GM10266 (cell line): ENCODE data around the gene PCP4L1.

Source experiments
- DNase-seq: peaks from one replicate; pipeline ENCODE4 v3.0.0; 2012; ENCODE audit errors: extremely low spot score
- TF ChIP-seq, protein P1 (sequence below): IDR thresholded peaks from 2 replicates; pipeline ENCODE4 v1.5.1; 2012; ENCODE audit warnings: mild to moderate bottlenecking, low read depth; ENCODE audit not compliant: control insufficient read depth, insufficient read depth; ENCODE audit errors: missing control alignments

The PCP4L1 gene

DNA sequence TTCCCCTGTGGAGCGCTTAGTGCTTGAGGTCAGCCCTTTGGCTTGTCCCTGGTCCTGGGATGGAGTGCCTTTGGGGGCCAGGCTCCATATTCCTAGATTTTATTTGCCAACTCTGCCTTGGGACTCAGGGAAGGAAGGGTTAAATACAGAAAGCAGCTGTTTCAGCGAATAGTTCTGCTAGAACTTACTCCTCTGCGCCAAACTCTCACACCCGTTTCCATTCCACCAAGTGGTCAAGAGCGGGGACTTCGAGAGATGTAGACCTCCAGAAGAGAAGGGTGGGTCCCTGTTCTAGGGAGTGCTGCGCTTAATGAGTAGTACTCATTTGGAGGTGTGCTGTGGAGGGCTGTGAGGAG, 33.4 kb upstream of the PCP4L1 start:
- TF ChIP-seq, protein P1, sequence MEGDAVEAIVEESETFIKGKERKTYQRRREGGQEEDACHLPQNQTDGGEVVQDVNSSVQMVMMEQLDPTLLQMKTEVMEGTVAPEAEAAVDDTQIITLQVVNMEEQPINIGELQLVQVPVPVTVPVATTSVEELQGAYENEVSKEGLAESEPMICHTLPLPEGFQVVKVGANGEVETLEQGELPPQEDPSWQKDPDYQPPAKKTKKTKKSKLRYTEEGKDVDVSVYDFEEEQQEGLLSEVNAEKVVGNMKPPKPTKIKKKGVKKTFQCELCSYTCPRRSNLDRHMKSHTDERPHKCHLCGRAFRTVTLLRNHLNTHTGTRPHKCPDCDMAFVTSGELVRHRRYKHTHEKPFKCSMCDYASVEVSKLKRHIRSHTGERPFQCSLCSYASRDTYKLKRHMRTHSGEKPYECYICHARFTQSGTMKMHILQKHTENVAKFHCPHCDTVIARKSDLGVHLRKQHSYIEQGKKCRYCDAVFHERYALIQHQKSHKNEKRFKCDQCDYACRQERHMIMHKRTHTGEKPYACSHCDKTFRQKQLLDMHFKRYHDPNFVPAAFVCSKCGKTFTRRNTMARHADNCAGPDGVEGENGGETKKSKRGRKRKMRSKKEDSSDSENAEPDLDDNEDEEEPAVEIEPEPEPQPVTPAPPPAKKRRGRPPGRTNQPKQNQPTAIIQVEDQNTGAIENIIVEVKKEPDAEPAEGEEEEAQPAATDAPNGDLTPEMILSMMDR, result no peak
- no peak for DNase-seq

DNA sequence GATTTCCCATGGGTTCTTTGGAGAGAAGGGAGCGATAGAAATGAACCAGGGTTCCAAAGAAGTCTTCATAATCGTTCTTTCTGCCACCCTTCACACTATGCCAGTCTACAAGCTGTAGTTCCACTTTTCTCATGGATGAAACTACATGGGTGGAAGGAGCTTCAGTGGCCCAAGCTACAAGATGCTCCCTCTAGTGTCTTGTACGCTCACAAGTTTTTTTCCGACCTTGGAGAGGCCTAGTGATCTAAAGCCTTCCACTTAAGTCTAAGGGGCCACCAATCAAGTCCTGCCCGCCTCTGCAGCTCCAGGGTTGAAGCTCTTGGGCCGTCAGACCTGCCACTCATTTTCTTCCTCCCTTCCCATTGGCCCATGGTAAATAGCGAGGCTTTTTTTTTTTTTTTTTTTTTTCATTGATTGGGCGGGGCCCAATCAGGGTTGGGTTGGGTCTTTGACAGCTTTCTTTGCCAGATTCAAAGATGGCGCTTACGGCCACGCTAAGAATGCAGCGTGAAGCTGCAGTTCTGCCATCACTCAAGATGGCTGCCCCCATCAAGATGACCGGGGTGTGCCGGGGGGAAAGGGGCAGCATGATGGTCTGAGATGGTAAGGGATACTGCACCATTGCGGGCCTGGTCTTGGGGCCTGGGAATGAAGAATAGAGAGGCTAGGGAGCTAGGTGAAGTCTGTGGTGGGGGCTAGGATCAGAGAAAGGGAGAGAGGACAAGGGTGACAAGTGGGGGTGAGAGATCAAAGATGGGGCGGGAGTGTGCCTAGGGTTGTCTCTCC, 32.8 kb upstream of the PCP4L1 start, which contains the start of gene TOMM40L:
Gene TOMM40L (plus strand): TSS at position 527 of the 786 bp plus-strand sequence. CDS start 430 bp downstream, outside the sequence.
- TF ChIP-seq, protein P1, result peak; percentile 71
- peak; percentile 92 for DNase-seq

DNA sequence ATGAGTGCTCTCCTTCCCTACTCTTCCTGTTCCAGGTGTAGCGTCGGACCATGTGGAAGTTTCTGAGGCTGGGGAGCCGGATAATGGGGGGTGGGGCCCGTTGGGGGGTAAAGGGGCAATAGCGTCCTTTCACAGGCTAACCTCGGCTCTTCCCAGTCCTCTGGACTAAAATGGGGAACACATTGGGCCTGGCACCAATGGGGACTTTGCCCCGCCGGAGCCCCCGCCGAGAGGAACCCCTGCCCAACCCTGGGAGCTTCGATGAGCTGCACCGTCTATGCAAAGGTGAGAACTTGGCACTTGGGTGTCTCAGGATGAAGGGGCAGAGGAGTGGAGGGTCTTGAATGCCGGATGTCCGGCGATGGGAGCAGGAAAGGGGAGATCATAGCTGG, 32.2 kb upstream of the PCP4L1 start:
- DNase-seq, result no peak
- TF ChIP-seq, protein P1, result no peak

DNA sequence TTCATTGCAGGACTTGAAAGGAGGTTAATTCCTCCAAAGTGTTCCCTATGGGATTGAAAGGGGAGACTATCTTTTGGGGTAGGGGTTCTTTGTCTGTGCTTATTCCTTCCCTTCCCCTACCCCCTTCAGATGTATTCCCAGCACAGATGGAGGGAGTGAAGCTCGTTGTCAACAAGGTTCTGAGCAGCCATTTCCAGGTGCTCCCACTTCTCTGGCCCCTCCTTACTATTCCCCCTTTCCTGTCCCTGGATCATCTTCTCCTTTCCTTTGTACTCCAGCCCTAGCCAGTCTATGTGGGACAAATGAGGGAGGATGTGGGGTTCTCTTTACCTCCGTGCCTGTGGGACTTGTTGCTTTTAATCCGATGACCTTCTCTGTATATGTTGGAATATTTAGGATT, 31.8 kb upstream of the PCP4L1 start:
- TF ChIP-seq, protein P1, result no peak
- no peak for DNase-seq

DNA sequence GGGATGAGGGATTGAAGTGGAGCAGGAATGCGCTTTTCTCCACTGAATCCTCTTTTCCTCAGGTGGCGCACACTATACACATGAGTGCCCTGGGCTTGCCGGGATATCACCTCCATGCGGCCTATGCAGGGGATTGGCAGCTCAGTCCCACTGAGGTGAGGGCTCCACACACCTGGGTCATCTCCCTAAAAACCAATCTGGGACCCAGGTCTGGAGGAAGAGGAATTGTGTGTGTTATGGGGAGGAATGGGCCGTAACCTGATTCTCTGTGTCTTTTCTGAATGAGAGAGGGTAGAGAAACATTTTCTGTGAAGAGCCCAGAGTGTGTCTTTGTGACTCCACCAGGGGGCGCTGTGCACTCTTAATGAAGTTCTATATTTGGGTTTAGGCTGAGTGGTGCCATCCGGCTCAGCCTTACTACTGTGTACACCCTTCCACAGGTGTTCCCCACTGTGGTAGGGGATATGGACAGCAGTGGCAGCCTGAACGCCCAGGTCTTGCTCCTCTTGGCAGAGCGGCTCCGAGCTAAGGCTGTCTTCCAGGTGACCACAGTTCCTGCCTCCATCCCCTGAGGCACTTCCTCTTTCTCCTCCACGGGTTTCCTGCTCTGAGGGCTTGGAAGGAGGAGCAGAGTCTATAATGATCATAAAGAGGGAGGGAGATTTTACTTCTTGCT, 31.2 kb upstream of the PCP4L1 start:
- TF ChIP-seq, protein P1, result peak; percentile 82
- peak; percentile 77 for DNase-seq

DNA sequence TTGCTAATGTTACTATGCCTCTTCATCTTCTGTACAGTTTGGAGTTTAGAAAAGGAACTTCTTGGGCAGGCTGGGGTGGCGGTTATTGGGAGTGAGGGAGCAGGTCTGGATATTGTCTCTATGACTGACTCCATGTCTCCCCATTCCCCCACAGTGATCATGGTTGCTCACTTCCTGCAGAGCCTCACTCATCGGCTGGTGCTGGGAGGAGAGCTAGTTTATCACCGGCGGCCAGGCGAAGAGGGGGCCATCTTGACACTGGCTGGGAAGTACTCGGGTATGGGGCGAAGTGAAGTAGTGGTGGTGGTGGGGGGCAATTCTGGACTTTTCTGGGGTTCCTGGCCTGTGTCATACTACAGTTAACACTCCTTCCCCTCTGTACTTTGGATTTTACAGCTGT, 30.5 kb upstream of the PCP4L1 start:
- DNase-seq, result no peak
- TF ChIP-seq, protein P1, result no peak

DNA sequence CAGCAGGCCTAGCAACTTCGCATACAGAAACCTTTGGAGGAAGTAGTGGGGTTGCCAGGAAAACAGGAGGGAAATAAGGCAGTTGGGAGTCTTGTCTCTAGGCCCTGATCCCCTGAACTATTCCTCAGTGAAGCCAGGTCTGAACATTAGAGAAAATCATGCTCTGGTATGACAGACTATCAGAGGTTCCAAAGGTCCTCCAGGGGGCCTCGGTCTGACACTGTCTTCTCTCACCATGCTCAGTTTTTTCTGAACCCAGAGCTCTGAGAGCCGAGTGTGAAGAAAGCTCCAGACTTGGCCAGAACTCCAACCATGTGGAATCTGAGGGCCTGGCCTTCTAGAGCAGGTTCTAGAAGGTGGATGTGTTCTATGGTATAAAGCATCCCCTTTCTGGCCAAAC, 28.6 kb upstream of the PCP4L1 start:
- TF ChIP-seq, protein P1, result no peak
- DNase-seq, result no peak
